Measurements from ENCODE around the gene PPP2R2C. TPM values are rescaled to one million over a fixed set of nuclear protein-coding genes. Genes with fewer than 3 reads are reported as not detected.

Gene PPP2R2C
- total RNA-seq, 4 donors from 2014 or later = 50.7 to 81.3 (median 62.0) TPM

DNA sequence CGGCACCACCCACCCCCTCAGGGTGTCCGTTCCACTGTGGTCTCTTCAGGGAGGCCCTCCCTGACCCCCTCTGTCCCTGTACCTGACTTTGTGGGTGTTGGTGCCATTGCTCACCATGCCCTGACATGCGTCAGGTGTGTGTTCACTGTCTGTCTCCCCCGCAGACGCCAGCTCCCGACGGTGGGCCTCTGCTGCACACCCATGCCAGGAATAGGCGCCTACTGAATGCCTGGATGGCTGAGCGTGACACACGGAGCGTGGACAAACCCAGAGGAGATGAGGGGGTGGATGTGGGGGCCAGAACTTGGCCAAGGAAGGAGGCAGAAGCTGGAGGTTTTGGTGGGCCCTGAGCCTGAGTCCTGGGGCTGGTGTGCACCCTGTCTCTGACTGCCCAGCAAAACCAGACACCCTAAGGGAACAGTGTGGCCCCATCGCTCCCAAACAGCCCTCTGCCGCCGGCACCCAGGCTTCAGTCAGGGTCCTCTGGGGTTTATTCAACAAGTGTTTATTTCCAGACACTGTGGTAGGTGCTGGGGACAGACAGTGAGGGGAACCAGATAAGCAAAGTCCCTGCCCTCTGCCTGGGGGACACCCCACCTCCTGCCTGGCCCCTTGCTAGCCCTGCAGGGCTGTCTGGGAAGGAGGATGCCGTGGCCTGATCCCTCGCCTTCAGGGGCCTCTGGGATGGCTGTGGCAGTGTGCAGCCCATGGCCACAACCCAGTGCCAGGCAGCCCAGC lies 125.9 kb downstream of the PPP2R2C start:
- DNase-seq (ENCODE audit: low spot score in 2 of 2) = no peak
- intact Hi-C loops (cut with DNase I; ENCODE audit: low total_unique reads) = no loop called here
- no peak overlapping the region for H3K4me3 ChIP-seq (ENCODE audit: low read depth, poor library complexity, severe bottlenecking)
- WGBS, 2 donors = 84 to 86% methylated on average over 13 to 16 of the region's 16 CpGs
- no peak for TF ChIP-seq POLR2A (IDR thresholded peaks at IDR 0.05)
- TF ChIP-seq, protein P1, sequence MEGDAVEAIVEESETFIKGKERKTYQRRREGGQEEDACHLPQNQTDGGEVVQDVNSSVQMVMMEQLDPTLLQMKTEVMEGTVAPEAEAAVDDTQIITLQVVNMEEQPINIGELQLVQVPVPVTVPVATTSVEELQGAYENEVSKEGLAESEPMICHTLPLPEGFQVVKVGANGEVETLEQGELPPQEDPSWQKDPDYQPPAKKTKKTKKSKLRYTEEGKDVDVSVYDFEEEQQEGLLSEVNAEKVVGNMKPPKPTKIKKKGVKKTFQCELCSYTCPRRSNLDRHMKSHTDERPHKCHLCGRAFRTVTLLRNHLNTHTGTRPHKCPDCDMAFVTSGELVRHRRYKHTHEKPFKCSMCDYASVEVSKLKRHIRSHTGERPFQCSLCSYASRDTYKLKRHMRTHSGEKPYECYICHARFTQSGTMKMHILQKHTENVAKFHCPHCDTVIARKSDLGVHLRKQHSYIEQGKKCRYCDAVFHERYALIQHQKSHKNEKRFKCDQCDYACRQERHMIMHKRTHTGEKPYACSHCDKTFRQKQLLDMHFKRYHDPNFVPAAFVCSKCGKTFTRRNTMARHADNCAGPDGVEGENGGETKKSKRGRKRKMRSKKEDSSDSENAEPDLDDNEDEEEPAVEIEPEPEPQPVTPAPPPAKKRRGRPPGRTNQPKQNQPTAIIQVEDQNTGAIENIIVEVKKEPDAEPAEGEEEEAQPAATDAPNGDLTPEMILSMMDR (IDR thresholded peaks at IDR 0.05) = no peak

DNA sequence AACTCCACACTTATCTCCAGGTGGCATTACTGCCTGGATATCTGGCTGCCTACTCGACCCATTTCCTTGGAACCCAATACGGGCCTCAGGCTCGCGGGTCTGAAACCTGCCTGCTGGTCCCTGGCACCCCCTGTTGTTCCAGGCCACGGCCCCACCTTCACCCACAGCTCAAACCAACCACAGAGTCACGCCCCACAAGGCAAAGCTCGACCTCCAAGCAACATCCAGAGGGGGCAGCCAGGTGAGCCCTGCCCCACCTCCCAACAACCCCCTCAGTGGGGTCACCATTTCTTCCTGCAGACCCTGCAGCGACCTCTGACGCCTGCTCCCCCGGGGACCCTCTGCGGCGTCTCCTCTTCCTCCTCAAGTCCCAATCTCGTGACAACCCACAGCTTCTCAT lies 126.5 kb downstream of the PPP2R2C start:
- no peak for DNase-seq (ENCODE audit: low spot score in 2 of 2)
- H3K4me3 ChIP-seq (ENCODE audit: low read depth, poor library complexity, severe bottlenecking) = no peak overlapping the region
- 85 to 89% methylated on average over 13 of the region's 13 CpGs for WGBS, 2 donors
- no peak for TF ChIP-seq POLR2A (IDR thresholded peaks at IDR 0.05)
- TF ChIP-seq, protein P1 (IDR thresholded peaks at IDR 0.05) = no peak
- intact Hi-C loops (cut with DNase I; ENCODE audit: low total_unique reads) = no loop called here

DNA sequence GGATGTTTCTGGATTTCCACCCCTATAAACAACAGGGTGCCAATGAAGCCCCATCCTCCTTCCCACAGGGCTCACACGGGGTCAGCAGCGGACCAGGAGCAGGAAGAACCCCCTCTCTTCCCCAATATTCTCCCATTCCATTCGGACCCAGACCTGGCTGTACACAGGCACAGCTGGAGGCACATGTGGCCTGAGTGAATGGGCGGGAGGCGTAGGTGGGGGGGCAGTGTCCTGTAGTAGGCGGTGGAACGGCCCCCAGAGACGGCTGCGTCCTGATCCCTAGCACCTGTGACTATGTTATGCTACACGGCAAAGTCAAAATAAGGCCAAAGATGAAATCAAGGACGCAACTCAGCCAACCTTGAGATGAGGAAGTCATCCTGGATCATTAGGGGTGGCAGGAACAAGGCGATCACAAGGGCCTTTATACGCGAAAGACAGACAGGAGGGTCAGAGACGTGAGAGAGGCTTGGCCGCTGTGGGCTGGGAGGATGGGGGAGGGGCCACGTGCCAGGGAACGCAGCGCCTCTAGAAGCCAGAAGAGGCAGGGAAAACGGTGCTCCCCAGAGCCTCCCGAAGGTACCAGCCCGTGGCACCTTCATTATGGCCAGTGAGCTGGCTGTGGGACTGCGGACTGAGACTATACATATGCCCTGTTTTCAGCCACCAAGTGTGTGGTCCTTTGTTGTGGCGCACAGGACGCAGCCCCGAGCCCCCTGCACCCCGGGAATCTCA lies 127.2 kb downstream of the PPP2R2C start:
- intact Hi-C loops (cut with DNase I; ENCODE audit: low total_unique reads) = no loop called here
- no peak for DNase-seq (ENCODE audit: low spot score in 2 of 2)
- H3K4me3 ChIP-seq (ENCODE audit: low read depth, poor library complexity, severe bottlenecking) = no peak overlapping the region
- TF ChIP-seq POLR2A (IDR thresholded peaks at IDR 0.05) = no peak
- TF ChIP-seq, protein P1 (IDR thresholded peaks at IDR 0.05) = no peak
- 74 to 85% methylated on average over 27 of the region's 27 CpGs for WGBS, 2 donors

DNA sequence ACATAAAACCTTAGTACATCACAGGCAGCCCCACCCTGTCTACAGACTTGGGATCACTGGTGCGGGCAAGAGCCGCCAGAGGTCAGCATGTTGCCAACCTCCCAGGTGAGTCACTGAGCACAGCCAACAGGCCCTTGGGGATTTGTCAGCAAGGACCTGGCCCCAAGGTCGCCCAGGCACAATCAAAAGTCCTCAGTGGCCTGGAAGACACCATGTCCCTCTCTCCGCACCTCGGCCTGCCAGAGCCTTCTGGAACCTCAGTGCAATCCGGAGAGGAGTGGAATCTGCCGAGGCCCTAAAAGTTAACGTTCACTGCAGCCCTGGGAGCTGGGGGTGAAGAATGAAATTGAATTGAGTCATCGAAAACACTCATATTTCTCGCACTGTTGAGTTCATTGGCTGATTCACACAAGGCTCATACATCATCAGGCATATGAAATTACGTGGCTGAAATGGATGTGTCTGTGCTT lies 128.4 kb downstream of the PPP2R2C start:
- intact Hi-C loops (cut with DNase I; ENCODE audit: low total_unique reads) = no loop called here
- H3K4me3 ChIP-seq (ENCODE audit: low read depth, poor library complexity, severe bottlenecking) = no peak overlapping the region
- TF ChIP-seq POLR2A (IDR thresholded peaks at IDR 0.05) = no peak
- TF ChIP-seq, protein P1 (IDR thresholded peaks at IDR 0.05) = no peak
- WGBS, 2 donors = 65 to 71% methylated on average over 11 of the region's 11 CpGs
- no peak for DNase-seq (ENCODE audit: low spot score in 2 of 2)

DNA sequence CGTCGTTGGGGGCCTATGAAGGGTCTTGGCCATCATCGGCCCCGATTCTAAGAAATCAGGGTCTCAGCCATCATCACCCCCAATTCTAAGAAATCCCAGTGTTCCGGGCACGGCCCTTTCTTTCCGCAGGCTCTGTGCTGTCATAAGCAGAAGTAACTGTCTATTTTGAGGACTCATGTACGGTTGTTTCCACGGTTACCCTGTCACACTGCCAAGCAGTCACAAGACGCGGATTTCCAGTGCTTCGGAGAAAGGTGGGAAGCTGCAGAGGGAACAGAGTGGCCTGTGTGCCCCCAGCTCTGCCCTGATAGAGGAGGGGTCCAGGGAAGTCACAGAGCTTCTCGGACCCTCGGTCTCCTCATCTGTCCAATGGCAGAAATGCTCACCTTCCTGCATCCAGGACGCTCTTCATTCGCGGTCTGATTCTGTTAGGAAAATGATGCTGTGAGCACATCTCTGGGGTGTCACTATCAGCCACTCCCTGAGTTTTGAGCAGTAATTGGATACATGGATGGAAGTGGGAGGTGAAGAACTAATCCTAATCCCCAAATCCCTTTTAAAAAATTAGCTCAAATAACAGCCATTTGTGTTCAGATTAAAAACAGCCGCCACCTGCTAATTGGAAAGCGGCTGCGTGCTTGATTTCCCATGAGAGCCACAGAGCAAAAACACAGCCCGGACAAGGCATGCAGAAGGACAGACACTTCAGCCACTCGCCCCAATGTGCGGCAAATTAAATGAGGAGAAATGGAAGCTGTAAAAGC lies 129.7 kb downstream of the PPP2R2C start:
- TF ChIP-seq POLR2A (IDR thresholded peaks at IDR 0.05) = no peak
- TF ChIP-seq, protein P1 (IDR thresholded peaks at IDR 0.05) = no peak
- DNase-seq (ENCODE audit: low spot score in 2 of 2) = no peak
- intact Hi-C loops (cut with DNase I; ENCODE audit: low total_unique reads) = no loop called here
- WGBS, 2 donors = 63 to 67% methylated on average over 23 of the region's 23 CpGs
- H3K4me3 ChIP-seq (ENCODE audit: low read depth, poor library complexity, severe bottlenecking) = no peak overlapping the region
